ENCODE data around the gene GINS1.

The GINS1 gene

GRCh38 chr20:25407311-25408169 lies at the start of gene GINS1:
Gene GINS1 (plus strand): TSS chr20:25407673. CDS start chr20:25407821, 148 bp downstream.
- DNase-seq = peak; percentile 76

DNA sequence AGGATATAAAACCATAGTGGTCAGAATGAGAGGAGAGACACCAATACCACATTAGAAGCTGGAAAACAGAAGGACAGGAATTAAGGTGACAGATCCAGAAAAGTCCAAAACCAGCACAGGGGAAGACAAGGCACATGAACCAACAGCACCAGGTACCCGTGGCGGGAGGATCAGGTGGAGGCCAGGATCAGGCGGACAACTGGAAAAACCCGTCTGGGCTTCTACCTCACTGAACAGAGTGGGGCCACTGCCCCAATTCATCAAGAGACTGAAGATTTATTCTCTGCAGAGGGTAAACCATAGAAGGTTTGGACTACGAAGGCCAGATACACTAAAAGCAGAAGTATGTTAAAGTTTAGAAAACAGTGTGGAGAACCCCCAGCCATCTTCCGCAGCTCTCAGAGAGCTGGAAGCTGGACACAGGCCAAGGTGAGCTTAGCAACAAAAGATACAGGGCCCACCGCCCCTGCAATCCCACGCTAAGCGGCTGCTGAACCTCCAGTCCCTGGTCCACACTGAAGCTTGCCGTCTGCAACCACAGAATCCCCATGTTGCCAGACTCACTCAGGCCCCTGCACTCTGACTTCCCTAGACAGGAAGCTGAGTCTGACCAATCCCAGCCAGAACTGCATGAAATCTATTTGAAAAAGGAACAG lies 46.7 kb upstream of the GINS1 start:
- no peak for DNase-seq

DNA sequence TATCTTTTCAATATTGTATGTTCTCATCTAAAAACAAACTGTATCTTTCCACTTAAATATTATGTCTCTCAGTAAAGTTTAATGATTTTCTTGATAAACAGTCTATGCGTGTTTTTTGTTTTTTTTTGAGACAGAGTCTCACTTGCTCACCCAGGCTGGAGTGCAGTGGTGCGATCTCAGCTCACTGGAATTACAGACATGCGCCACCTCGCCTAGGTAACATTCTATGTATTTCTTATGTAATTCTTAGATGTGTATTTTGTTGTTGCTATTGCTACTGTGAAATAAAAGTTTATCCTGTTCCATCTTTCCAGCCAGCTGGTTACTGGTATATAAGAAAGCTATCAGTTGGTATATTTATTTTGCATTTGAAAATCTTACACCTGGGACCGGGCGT lies 46.2 kb upstream of the GINS1 start:
- DNase-seq = no peak

DNA sequence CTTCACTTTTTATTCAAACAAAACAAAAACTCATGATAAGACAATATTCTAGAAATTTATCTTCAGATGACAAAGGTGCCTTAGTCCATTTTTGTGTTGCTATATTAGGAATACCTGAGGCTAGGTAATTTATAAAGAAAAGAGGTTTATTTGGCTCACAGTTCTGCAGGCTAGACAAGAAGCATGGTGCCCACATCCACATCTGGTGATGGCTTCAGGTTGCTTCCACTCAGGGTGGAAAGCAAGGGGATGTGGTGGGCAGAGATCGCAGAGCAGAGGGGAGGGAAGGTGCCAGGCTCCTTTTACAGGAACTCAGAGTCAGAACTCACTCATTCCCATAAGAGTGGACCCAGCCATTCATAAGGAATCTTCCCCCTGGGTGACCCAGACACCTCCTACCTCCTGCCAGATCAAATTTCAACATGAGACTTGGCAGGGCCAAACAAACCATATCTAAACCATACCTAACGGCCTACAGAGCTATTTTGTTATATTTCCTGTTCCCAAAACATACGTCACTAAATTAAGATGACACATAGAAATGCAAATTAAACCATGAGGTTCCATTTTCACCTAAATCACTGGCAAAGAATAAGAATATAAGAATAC lies 43.2 kb upstream of the GINS1 start:
- no peak for DNase-seq

- DNase-seq = no peak
Measured at GRCh38 chr20:25364879-25365699, 42.4 kb upstream of the GINS1 start.

- no peak for DNase-seq
Measured at GRCh38 chr20:25368526-25368925, 38.9 kb upstream of the GINS1 start.

- no peak for DNase-seq
Measured at GRCh38 chr20:25368976-25369375, 38.5 kb upstream of the GINS1 start.

DNA sequence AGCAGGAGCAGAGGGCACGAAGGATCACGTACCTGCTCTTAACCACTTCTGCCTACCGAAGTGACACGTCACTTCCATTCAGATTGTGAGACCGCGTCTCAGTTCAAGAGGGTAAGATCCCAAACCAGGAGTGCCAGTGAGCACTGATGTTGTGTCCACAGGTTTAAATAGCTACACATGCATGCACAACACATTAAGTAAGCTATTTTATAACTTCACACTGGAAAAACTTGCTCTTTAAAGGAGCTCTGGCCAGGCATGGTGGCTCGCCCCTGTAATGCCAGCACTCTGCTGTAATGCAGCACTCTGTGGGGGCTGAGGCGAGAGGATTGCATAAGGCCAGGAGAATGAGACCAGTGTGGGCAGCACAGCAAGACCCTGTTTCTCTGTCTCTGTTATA lies 37.9 kb upstream of the GINS1 start:
- no peak for DNase-seq

- no peak for DNase-seq
Measured at GRCh38 chr20:25369971-25370370, 37.5 kb upstream of the GINS1 start.

DNA sequence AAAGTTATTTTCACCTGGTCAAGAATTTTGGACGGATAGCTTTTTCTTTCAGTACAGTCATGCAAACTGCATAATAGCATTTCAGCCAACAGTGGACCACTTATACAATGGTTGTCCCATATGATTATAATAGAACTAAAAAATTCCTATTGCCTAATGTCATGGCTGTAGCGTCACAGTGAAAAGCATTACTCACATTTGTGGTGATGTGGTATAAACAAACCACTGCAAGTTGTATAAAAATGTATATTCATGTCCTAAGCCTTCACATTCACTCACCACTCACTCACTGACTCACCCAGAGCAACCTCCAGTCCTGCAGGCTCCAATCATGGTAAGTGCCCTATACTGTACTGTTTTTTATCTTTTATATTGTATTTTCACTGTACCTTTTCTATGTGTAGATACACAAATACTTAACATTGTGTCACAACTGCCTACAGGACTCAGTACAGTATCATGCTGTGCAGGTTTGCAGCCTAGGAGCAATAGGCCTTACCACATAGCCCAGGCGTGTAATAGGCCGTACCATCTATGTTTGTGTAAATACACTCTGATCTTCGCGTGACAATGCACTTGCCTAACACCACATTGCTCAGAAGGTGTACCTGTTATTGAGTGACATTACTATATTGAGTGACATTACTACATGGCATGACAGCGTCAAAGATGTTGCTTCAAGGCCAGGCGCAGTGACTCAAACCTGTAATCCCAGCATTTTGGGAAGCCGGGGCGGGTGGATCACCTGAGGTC lies 34.7 kb upstream of the GINS1 start:
- no peak for DNase-seq

DNA sequence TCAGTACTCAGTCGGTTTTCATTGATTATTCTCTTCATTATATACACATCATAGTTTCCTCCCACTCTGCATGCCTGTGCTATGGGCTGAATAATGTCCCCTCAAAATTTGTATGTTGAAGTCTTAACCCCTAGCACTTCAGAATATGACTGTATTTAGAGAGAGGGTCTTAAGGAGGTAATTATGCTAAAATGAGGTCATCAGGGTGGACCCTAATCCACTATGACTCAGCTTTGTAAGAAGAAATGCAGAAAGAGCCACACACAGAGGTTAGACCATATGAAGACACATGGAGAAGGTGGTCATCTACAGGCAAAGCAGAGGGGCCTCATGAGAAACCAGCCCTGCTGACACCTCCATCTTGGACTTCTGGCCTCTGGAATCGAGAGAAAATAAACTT lies 32.6 kb upstream of the GINS1 start:
- DNase-seq = no peak

GRCh38 chr20:25376236-25376635 lies 31.2 kb upstream of the GINS1 start:
- no peak for DNase-seq

DNA sequence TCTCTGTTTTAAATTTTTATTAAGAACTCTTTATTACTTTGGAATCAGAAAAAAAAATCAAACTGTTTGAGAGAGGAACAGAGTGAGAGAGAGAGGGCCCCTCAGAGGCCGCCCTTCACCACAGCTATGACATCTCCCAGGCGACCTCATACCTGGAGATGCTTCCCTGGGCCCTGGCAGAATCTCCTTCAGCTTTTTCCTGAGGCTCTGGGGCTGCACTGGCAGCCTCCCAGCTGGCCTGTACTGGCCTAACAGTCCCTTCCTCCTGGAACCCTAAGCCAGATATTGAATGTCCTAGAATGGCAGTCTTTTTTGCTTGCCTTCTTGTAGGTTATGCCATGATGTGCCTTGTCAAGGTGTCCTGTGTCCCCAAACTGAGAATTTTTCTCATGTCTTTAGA lies 30.6 kb upstream of the GINS1 start:
- no peak for DNase-seq

DNA sequence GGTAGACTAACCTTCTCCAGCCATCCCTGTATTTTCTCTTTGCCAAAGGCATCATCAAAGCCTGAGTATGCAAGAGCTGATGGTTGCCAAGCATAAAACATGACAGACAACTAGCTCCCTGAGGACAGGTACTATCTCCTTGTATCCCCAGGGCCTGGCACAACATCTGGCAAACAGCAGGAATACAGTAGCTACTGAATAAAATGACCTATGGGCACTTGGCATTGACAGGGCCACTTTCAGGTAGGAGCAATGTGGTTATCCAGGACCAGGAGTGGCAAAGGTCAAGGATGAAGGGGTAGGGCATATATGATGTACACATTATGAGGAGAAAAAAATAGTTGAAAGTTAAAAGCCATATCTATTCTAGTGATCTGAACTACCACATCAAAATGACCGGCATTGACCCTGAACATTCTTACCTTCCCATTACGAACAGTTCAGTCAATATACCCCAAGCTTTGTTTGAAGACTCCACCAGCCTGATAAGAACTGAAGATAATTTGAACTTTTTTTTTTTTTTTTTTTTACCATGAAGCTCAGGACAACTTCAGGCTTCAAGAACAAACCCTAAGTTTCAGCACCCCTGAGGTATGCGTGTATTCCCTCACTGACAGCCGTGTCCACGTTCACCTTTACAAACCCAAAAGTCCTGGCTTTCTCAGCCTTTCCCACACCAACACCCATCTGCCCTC lies 29.1 kb upstream of the GINS1 start:
- DNase-seq = no peak

DNA sequence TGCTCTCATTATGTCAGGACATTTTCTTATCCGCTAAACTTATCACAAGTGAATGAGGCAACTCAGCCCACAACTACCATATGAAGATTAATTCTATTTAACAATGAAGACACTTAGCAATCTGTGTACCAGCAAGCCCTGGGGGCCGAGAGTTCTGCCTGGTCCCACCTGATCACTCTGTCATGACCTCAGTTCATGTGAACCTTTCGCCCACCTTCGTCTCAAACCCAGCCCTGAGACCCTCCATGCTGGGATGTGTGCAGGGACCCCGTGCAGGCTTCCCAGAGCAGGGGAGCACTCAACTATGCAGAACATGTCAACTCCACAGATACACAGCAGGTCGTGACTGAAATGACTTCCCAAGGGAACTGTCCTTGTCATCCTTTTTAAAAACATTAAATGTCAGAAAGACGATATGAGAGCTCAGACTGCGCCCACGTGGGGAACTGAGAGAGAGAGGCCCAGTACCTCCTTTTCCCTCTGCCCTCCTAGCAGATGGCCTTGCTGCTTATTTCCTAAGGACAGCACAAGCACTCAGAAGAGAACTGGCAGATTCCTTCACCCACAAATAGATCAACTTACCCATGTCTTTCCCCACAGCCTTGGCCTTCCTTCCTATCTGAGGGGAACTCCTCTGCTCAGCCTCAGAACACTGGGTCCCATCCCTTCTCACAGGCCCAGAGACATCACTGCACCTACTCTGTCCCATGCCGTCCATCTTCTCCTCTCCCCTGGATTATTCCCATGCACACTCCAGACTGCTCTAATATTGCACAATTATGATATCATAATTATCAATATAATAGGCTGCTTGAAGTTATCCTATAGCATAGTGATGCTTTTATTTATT lies 28.4 kb upstream of the GINS1 start:
- DNase-seq = no peak

DNA sequence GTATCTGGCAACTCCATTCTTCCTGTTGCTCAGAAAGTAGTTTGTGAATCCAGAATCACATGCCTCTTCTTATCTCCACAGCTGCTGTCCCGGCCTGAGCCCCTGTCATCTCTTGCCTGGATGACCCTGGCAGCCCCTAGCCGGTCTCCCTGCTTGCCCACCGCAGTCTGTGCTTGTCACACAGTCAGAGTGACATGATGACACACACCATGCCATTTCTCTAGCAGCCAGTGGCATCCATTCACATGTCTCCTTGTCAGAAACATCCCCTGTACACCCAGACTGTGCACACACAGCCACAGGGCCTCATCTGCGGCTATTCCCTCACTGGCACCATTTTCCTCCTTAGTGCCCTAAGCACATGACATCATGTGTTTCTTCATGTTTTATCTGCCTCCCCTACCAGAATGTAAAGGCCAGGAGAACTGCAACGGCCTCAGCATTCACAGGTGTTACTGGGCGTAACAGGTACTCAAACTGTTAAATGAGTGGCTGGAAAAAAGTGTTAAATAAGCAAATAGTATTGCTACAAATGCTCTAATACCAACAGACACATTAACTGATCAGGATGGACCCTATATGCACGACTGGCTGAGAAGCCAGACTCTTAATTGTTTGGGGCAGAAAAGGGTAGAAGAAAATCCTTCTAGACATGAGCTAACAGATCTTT lies 26.4 kb upstream of the GINS1 start:
- no peak for DNase-seq

- no peak for DNase-seq
Measured at GRCh38 chr20:25382704-25383370, 24.6 kb upstream of the GINS1 start.

DNA sequence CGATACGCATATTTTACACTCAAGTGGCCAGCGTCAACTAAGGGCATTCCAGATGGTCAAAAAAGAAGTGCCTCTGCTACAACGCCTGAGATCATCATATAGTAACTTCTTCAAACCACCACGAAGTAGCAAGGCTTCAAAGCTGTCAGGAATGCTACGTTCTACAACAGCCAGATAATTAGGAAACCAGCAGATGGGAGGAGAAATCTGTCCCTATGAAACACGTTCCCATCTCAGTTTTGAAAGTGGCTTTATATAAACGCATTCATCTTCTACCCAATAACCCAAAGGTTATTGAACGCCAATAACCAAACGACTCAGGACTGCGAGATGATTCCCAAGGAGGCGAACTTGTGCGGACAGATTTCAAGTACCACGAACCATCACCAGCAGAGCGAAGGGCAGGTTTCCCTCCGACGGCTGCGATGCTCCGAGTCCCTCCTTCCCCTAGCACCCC lies 18.0 kb upstream of the GINS1 start:
- no peak for DNase-seq

GRCh38 chr20:25389858-25390537 lies 17.5 kb upstream of the GINS1 start:
- DNase-seq = no peak

All from GOT3 (cell line).